Measurements from ENCODE around the gene MEX3D.

GRCh38 chr19:1534972-1535371, 33.2 kb downstream of the MEX3D start:
- TF ChIP-seq POLR2A (IDR thresholded peaks at IDR 0.05) (no peak), CTCF (IDR thresholded peaks at IDR 0.05) (no peak)
